ENCODE data around the gene FICD. TPM values are rescaled to one million over a fixed set of nuclear protein-coding genes. Genes with fewer than 3 reads are reported as not detected.
"Not testable (repeated sequence)": the region's sequence is repeated elsewhere in the genome, so short reads cannot be mapped to it uniquely, and the experiment has no call there.

Gene FICD
- total RNA-seq, 3 donors from 2014 or later: 3.2 to 6.0 (median 5.1) TPM

GRCh38 chr12:108542320-108542719 is 27.2 kb downstream of the FICD start:
- Histone ChIP-seq H3K9me3 (no peaks in the 10 kb centered on the region), H3K4me3 (no peak overlapping the region), H3K4me1 (ENCODE audit: low read depth) (no peaks in the 10 kb centered on the region), H3K36me3 (ENCODE audit: low read depth) (no peaks in the 10 kb centered on the region)
- intact Hi-C loops (cut with DNase I, micrococcal nuclease): no loop called here
- ATAC-seq (no peak), DNase-seq (no peak)
- no peak for TF ChIP-seq CTCF (IDR thresholded peaks at IDR 0.05)

GRCh38 chr12:108543652-108544051 is 28.6 kb downstream of the FICD start:
- no peak for TF ChIP-seq CTCF (IDR thresholded peaks at IDR 0.05)
- no peaks in the 10 kb centered on the region for H3K36me3 ChIP-seq (ENCODE audit: low read depth)
- intact Hi-C loops (cut with DNase I, micrococcal nuclease): no loop called here
- no peaks in the 10 kb centered on the region for H3K4me1 ChIP-seq (ENCODE audit: low read depth)
- H3K9me3 ChIP-seq: no peaks in the 10 kb centered on the region
- DNase-seq (no peak), ATAC-seq (no peak)
- H3K4me3 ChIP-seq: no peak overlapping the region

- intact Hi-C loops (cut with DNase I, micrococcal nuclease): no loop called here
- H3K36me3 ChIP-seq (ENCODE audit: low read depth): no peaks in the 10 kb centered on the region
- ATAC-seq (no peak), DNase-seq (no peak)
- H3K9me3 ChIP-seq: no peaks in the 10 kb centered on the region
- H3K4me3 ChIP-seq: no peak overlapping the region
- TF ChIP-seq CTCF (IDR thresholded peaks at IDR 0.05): no peak
- H3K4me1 ChIP-seq (ENCODE audit: low read depth): no peaks in the 10 kb centered on the region
Measured at GRCh38 chr12:108547686-108548085, 32.6 kb downstream of the FICD start.

- no peaks in the 10 kb centered on the region for H3K9me3 ChIP-seq
- H3K4me1 ChIP-seq (ENCODE audit: low read depth): no peaks in the 10 kb centered on the region
- H3K4me3 ChIP-seq: no peak overlapping the region
- no peaks in the 10 kb centered on the region for H3K36me3 ChIP-seq (ENCODE audit: low read depth)
- ATAC-seq: no peak
- intact Hi-C loops (cut with DNase I, micrococcal nuclease): no loop called here
- no peak for DNase-seq
- no peak for TF ChIP-seq CTCF (IDR thresholded peaks at IDR 0.05)
Measured at GRCh38 chr12:108548954-108549521, 34.0 kb downstream of the FICD start.

GRCh38 chr12:108551535-108551934 is 36.5 kb downstream of the FICD start:
- H3K9me3 ChIP-seq: no peaks in the 10 kb centered on the region
- ATAC-seq (no peak), DNase-seq (no peak)
- intact Hi-C loops (cut with DNase I, micrococcal nuclease): no loop called here
- no peak overlapping the region for H3K4me3 ChIP-seq
- no peak for TF ChIP-seq CTCF (IDR thresholded peaks at IDR 0.05)
- no peaks in the 10 kb centered on the region for H3K36me3 ChIP-seq (ENCODE audit: low read depth)
- no peaks in the 10 kb centered on the region for H3K4me1 ChIP-seq (ENCODE audit: low read depth)

GRCh38 chr12:108553799-108554198 is 38.7 kb downstream of the FICD start:
- H3K36me3 ChIP-seq (ENCODE audit: low read depth): no peaks in the 10 kb centered on the region
- DNase-seq: no peak
- no peaks in the 10 kb centered on the region for H3K9me3 ChIP-seq
- H3K4me3 ChIP-seq: no peak overlapping the region
- no peak for TF ChIP-seq CTCF (IDR thresholded peaks at IDR 0.05)
- intact Hi-C loops (cut with DNase I, micrococcal nuclease): no loop called here
- ATAC-seq: no peak
- H3K4me1 ChIP-seq (ENCODE audit: low read depth): peaks cover 12% of the 10 kb centered on the region

- H3K36me3 ChIP-seq (ENCODE audit: low read depth); H3K9me3 ChIP-seq; ATAC-seq; H3K4me3 ChIP-seq; DNase-seq; intact Hi-C loops (cut with DNase I, micrococcal nuclease): not testable (repeated sequence)
- peaks cover 26% of the 10 kb centered on the region for H3K4me1 ChIP-seq (ENCODE audit: low read depth)
Measured at GRCh38 chr12:108555383-108555782, 40.3 kb downstream of the FICD start.
